HG03045 (cell line): ENCODE data around the gene SLMAP.

Experiments used
- ATAC-seq: cut with Tn5 transposase; IDR thresholded peaks from one replicate; pipeline ENCODE4 v1.9.1; 2021; ENCODE audit warnings: mild to moderate bottlenecking, moderate library complexity; ENCODE audit not compliant: unreplicated experiment

The SLMAP gene

GRCh38 chr3:57959423-57960173, 203.5 kb downstream of the SLMAP start:
- no peak for ATAC-seq

- no peak for ATAC-seq
Observed at GRCh38 chr3:57960174-57960505, 204.0 kb downstream of the SLMAP start.

GRCh38 chr3:57961177-57961827, 205.2 kb downstream of the SLMAP start:
- ATAC-seq: no peak

- ATAC-seq: no peak
Observed at GRCh38 chr3:57961828-57962447, 205.8 kb downstream of the SLMAP start.

- no peak for ATAC-seq
Observed at GRCh38 chr3:57962448-57962834, 206.3 kb downstream of the SLMAP start.

- no peak for ATAC-seq
Observed at GRCh38 chr3:57963811-57964346, 207.8 kb downstream of the SLMAP start.

- ATAC-seq: no peak
Observed at GRCh38 chr3:57966829-57967228, 210.7 kb downstream of the SLMAP start.

- no peak for ATAC-seq
Observed at GRCh38 chr3:57967590-57967989, 211.5 kb downstream of the SLMAP start.

GRCh38 chr3:57968501-57968900, 212.4 kb downstream of the SLMAP start:
- no peak for ATAC-seq

- ATAC-seq: no peak
Observed at GRCh38 chr3:57971975-57972374, 215.9 kb downstream of the SLMAP start.

GRCh38 chr3:57972531-57973111, 216.5 kb downstream of the SLMAP start:
- no peak for ATAC-seq

GRCh38 chr3:57973715-57974477, 217.8 kb downstream of the SLMAP start:
- ATAC-seq: no peak

- no peak for ATAC-seq
Observed at GRCh38 chr3:57974796-57975388, 218.8 kb downstream of the SLMAP start.

- no peak for ATAC-seq
Observed at GRCh38 chr3:57977818-57978235, 221.7 kb downstream of the SLMAP start.

- ATAC-seq: no peak
Observed at GRCh38 chr3:57978316-57978715, 222.2 kb downstream of the SLMAP start.
